HG02938 (cell line): ENCODE data around the gene SCAPER.
"Not testable (repeated sequence)": the region's sequence is repeated elsewhere in the genome, so short reads cannot be mapped to it uniquely, and the experiment has no call there.

ENCODE experiments used
- ATAC-seq: cut with Tn5 transposase; IDR thresholded peaks from one replicate; pipeline ENCODE4 v1.9.1; 2021; ENCODE audit warnings: mild to moderate bottlenecking, moderate library complexity; ENCODE audit not compliant: unreplicated experiment

SCAPER gene

DNA sequence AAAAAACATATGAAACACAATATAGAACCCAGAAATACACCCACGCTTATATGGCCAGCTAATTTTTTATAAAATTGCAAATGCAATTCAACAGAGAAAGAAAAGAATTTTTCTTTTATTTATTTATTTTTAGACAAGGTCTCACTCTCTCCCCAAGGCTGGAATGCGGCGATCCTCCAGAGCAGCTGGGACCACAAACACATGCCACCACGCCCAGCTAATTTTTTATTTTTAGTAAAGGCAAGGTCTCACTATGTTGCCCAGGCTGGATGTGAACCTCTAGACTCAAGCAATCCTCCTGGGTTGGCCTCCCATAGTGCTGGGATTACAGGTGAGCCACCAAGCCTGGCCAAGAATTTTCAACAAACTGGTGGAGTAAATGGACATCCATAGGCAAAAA, 117.9 kb downstream of the SCAPER start:
- no peak for ATAC-seq

DNA sequence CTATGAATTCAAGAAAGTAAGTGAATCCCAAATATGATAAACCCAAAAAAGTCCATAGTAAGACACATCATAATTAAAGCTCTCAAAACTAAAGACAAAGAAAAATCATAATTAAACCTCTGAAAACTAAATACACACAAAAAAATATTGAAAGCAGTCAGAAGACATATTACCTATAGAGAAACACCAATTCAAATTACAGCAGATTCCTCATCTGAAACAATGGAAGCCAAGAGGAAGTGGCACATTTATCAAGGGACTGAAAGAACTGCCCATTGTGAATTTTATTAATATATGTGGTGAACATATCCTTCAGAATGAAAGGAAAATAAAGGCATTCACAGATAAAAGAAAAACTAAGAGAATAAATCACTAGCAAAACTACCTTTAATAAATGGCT, 128.2 kb downstream of the SCAPER start:
- ATAC-seq = no peak

DNA sequence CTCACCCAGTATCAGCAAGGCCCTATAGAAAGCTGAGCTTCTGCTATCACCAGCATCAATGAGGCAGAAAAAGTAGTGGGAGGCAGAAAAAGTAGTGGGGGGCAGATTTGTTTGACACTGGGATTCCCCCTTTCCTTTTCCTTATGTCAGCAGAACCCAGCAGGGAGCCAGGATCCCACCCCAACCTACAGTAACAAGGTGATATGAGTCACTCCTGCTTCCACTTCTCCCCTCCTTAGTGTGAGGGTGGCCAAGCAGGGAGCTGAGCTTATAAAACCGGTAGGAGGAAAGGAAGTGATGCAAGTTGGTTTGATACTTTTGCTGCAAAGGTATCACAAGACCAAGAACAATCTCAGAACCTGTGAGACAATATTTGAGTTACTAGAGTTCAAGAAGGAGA, 128.7 kb downstream of the SCAPER start:
- ATAC-seq = no peak

DNA sequence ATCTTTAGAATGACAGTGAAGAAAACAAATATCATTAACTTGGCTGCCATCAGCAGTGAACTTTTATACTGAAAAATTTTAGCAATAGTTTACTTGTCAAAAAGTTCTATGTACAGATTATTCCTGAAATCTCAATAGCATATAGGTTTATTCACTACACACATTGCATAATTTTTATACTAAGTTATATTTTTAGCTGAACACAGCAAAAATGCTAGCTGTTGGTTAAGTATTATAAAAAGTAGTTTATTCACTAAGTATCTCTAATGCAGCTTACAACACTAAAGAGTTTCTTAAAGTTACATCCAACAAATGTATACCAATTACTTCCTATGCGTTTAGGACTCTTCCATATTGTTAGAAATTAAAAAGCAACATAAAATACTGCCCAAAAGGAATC, 131.9 kb downstream of the SCAPER start:
- no peak for ATAC-seq

DNA sequence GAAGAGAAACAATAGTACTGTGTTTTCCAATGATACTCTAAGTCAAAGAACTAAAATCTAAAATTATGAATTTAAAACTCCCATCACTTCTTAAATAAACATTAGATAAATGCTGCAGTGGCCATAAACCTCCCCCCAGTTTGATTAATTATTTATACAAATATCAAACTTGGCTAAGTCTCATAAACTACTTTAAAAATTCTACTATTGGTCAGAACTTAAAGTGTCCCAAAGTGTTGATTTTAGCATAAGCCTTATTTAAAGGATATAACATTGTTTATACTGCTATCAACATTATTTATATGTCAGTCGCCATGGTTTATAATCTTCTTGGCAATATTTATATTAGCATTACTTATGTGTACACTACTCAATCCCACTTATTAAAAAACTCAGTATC, 132.4 kb downstream of the SCAPER start:
- no peak for ATAC-seq

DNA sequence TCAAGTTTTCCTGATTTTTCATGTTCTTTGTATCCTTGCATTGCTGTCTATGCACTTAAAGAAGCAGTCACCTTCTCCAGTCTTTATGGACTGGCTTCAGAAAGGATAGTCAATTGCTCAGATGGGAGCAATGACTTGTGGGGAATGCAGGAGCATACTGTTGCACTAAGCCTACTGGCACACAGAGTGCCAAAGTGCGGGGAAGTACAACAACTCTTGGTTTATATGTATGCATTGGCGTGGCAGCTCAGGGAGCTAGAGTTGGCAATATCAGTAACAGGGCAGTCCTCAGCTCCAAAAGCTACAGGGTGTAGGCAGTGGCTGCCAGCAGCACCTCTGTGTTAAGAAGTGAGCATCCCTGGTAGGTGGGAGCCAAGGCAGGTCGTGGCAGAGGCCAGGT, 141.1 kb downstream of the SCAPER start:
- ATAC-seq = no peak

DNA sequence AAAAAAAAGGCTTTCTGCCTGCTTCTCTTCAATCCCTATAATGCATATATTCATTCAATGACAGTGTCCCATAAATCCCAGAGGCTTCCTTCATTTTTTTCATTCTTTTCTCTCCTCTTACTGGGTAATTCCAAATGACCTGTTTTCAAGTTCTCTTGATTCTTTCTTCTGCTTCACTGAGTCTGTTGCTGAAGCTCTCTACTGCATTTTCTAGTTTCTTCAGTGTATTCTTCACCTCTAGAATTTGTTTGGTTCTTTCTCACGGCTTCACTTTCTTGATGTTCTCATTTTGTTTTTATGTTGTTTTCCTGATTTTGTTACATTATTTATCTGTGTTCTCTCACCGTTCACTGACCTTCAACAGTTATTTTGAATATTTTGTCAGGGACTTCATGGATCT, 141.6 kb downstream of the SCAPER start:
- no peak for ATAC-seq

DNA sequence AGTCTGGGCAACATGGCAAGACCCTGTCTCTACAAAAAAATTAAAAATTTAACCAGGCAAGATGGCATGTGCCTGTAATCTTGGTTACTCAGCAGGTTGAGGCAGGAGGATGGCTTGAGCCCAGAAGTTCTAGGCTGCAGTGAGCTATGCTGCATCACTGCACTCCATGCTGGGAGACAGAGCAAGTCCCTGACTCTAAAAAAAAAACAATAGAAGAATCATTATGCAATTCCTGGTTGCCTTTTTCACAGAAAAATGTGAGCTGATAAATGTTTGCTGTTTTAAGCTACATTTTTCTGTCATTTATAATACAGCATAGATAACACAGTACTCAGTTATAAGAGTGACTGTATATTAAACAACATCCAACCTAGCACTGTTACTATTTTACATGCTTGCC, 148.8 kb downstream of the SCAPER start:
- ATAC-seq = no peak

DNA sequence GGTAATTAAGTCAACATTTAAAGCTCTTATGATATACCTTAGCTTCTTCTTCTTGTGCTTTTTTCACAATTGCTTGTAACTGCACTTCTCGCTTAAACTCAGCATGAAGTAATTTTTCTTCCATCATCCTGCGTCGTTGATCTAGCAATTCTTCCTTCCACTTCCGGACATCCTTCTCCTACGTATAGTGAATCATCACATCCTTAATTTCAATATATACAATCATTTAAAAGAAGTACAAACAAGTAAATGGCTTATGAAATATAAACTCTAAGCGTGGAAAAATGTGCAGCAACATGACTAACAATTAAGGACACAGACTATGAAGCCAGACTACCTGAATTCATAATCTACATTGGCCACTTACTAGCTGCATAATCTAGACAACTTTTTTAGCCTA, 151.4 kb downstream of the SCAPER start:
- no peak for ATAC-seq

DNA sequence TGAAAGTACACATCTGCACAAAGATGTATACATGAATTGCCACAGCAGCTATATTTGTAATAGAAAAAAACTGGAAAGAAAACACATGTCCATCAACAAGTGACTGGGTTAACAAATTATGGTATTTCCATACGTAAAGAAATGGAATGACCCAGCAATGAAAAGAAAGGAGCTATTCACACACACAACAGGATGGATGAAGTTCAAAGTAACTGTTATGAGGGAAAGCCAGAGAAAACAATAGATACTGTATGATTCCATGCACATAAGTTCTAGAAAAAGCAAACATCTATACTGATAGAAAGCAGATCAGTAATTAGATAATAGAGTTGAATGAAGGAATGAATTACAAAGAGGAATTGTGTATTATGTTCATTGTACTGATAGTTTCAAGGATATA, 152.0 kb downstream of the SCAPER start:
- ATAC-seq = no peak

DNA sequence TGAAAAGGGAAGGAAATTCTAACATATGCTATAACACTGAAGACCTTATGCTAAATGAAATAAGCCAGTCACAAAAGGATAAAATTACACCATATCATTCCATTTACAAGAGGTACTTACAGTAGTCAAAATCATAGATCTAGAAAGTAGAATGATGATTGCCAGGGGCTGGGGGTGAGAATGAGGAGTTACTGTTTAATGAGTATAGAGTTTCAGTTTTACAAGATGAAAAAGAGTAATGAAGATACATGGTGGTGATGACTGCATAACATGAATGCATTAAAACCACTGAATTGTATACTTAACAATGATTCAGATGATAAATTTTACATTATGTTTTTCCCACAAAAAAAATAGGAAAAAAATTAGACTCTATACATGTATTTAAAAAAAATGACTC, 152.6 kb downstream of the SCAPER start:
- no peak for ATAC-seq

DNA sequence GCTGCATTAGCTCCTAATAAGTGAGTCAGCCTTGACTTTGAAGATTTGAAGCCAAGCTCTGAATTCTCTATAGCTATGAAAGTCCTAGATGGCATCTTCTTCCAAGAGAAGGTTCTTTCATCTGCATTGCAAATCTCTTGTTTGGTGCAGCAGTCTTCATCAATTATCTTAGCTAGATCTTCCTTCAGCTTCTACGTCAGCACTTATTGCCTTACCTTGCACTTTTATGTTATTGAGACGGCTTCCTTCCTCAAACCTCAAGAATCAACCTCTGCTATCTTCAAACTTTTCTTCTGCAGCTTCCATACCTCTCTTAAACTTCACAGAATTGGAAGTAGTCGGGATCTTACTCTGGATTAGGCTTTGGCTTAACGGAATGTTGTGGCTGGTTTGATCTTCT, 167.6 kb downstream of the SCAPER start:
- no peak for ATAC-seq

DNA sequence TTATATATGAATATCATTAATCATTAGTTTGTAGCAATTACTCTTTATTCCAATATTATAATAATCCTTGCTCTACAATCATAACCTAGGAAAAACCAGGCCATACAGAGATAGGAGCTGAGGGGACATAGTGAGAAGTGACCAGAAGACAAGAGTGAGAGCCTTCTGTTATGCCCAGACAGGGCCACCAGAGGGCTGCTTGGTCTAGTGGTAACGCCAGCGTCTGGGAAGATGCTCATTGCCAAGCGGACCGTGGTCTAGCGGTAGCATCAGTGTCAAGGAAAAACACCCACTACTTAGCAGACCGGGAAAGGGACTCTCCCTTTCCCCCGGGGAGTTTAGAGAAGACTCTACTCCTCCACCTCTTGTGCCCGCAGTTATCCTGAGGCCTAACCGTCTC, 172.8 kb downstream of the SCAPER start:
- not testable (repeated sequence) for ATAC-seq

DNA sequence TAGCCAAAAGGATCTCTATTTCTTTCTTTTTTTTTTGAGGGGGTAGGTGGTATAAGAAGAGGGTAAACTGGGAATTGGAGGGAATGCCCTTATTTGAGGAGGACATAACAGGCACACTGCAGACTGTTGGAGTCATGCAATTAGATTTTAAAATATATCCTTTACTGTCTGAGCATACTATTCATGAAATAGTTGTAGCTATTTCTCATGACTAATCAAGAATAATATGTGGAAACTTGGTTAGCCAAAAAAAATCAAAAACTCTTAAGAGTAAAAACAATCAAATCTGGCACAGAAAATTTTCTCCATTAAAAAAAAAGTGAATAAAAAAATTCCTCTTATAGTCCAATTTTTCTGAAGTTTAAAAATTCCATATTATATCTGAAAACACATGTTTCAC, 174.9 kb downstream of the SCAPER start:
- no peak for ATAC-seq

DNA sequence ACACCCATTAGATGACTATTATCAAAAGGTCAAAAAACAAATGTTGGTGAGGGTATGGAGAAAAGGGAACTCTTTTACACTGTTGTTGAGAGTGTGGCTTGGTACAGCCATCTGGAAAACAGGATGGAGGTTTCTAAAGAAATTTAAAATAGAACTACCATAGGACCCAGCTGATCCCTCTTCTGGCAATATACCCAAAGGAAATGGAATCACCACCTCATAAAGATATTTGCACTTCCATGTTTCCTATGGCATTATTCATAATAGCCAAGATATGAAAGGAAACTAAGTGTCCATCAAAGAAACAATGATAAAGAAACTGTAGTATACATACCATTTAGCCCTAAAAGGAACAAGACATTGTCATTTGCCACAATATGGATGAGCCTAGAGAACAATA, 186.3 kb downstream of the SCAPER start:
- ATAC-seq = no peak

DNA sequence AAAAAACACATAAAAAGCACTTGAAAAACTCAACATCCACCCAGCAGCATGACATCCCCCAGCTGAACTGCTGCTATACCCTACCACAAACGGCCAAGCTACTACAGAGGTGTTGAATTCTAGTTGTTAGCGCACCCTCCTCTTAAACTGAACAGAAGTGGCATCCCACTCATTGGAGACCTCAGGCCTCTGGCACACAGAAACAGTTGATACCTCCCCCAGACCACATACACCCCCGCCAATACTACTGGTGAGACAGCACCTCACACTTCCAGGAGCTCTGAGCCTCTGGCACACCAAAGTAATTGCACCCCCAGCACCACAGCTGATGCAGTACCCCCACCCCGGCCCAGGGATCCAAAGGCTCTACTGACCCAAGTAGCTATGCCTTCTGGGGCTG, 190.2 kb downstream of the SCAPER start:
- no peak for ATAC-seq

DNA sequence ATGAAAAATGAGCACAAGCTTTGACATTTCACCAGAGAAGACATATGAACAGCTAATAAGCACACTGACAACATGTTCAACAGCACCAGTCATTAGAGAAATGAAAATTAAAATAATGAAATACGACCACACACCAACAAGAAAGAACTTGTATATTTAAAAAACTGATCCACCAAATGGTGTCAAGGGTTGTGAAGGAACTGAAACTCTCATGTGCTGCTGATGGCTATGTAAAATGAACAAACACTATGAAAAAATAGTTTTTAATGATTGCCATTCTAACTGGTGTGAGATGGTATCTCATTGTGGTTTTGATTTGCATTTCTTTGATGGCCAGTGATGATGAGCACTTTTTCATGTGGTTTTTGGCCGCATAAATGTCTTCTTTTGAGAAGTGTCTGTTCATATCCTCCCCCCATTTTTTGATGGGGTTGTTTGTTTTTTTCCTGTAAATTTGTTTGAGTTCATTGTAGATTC, 193.8 kb downstream of the SCAPER start:
- peak; percentile 79 for ATAC-seq

DNA sequence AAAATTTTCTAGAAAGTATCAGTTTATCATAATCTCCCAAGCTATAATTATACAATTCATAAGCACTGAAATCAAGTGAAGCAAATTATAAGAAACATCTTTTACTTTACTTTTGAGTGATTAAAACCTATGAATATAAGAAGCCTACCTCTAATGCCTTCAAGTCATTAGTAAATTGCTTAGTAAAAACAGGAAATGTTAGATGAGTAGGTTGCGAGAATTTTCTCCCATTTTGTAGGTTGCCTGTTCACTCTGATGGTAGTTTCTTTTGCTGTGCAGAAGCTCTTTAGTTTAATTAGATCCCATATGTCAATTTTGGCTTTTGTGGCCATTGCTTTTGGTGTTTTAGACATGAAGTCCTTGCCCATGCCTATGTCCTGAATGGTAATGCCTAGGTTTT, 201.1 kb downstream of the SCAPER start:
- not testable (repeated sequence) for ATAC-seq

DNA sequence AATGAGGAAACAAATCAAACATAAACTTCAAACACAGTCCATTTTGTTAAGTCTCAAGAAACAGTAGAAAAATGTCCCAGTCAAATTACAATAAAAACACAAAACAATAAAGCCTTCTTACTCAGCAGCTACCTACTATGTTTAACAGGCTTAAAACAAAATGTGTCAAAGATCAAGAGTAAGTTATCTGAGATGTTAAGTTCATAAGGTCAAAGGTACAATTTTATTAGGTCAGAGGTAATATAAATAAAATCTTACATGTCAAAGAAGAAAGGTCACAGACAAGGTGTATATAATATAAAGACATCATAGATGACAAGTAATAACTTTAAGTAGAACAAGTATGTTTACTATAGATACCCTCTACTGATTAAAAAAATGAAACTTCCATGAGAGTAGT, 208.3 kb downstream of the SCAPER start:
- no peak for ATAC-seq

DNA sequence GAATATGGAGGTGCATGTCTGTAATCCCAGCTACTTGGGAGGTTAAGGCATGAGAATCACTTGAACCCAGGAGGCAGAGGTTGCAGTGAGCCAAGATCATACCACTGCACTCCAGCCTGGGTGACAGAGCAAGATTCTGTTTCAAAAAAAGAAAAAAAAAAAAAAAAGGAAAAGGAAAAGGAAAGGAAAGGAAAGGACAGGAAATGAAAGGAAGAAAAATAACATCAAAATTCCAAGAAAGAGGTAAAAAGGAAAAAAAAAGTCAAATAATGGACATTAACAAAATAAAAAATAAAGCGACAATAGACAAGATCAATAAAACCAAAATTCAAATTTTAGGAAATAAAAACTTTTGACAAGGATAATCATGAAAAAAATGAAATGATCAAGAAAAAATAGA, 212.6 kb downstream of the SCAPER start:
- not testable (repeated sequence) for ATAC-seq

DNA sequence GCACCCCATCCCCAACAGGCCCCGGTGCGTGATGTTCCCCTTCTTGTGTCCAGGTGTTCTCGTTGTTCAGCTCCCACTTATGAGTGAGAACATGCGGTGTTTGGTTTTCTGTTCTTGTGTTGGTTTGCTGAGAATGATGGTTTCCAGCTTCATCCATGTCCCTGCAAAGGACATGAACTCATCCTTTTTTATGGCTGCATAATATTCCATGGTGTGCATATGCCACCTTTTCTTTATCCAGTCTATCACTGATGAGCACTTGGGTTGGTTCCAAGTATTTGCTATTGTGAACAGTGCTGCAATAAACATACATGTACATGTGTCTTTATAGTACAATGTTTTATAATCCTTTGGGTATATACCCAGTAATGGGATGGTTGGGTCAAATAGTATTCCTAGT, 217.5 kb downstream of the SCAPER start:
- ATAC-seq = not testable (repeated sequence)

DNA sequence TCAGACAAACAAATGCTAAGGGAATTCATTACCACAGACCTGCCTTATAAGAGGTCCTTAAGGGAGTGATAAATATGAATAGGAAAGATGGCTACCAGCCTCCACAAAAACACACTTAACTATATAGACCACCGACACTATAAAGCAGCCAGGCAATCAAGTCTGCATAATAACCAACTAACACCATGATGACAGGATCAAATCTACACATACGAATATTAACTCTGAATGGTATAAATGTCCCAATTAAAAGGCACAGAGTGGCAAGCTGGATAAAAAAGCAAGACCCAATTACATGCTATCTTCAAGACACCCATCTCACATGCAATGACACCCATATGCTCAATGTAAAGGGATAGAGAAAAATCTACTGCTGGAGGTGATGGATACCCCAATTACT, 221.1 kb downstream of the SCAPER start:
- no peak for ATAC-seq

DNA sequence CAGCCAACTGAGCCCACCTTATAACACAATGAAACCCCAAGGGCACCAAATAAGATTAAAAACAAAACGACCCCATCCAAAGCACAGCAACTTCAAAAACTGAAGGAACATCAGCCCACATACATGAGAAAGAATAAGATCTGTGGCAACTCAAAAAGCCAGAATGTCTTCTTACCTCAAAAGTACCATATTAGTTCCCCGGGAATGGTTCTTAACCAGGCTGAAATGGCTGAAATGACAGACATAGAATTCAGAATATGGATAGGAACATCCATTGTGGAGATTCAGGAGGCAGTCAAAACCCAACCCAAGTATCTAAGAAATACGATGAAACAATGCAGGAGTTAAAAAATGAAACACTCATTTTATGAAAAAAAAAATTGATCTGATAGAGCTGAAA, 222.3 kb downstream of the SCAPER start:
- ATAC-seq = no peak

DNA sequence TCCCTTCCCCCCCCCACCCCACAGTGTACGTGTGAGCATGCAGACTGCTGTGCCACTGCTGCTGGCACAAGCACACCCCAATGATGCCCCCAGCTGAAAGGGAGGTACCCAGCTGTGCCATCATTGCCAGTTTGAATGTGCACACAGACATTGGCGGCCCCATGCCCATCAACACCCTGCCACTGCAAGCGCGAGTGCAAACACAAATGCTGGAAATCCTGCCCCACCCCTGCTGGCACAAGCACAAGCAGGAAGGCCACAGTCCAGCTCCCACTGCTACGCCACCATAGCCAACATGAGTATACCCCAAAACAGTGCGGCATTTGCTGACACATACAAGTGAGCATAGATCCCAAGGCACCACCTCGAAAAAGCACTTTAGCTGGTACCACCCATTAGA, 222.9 kb downstream of the SCAPER start:
- ATAC-seq = no peak
